Measurements from ENCODE around the gene ZNF787.
A peak's percentile ranks its signal among the peaks of the same experiment; 100 is the strongest.

Gene ZNF787

DNA sequence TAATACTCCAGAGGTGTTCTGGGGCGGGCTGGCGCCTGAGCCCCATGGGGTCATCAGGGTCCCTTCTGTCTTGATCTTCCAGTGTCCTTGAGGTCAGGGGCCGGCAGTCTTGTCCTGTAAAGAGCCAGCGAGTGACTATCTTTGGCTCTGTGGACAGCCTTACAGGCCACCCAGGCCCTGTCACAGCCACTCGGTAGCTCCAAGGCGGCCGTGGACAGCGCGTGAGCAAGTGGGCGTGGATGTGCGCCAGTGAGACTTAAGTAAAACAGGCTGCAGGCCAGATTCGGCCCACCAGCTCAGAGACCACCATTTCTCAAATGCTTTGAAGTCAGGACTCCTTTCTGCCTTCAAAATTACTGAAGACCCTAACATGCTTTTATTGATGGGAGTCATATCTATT lies 23.7 kb upstream of the ZNF787 start:
- DNase-seq (ENCODE audit: extremely low read depth in 1 of 2, low read depth in 1 of 2) = no peak

DNA sequence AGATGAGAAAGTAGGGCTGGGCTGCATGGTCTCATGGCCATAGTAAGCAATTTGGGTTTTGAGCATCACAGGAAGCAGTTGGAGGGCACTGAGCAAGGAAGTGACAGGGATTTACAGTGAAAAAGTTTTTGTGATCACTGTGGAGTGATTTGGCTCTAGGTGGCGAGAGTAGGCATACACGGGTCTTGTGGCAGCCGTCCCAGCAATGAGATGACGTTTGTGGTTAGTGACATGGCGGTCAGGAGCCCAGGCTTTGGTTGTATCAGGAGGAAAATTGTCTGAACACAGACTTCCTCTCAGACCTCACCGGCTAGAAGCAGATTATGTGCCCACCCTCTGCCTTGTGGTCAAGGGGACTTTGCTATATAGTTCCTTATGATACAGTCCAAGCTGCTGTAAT lies 23.3 kb upstream of the ZNF787 start:
- no peak for DNase-seq (ENCODE audit: extremely low read depth in 1 of 2, low read depth in 1 of 2)

DNA sequence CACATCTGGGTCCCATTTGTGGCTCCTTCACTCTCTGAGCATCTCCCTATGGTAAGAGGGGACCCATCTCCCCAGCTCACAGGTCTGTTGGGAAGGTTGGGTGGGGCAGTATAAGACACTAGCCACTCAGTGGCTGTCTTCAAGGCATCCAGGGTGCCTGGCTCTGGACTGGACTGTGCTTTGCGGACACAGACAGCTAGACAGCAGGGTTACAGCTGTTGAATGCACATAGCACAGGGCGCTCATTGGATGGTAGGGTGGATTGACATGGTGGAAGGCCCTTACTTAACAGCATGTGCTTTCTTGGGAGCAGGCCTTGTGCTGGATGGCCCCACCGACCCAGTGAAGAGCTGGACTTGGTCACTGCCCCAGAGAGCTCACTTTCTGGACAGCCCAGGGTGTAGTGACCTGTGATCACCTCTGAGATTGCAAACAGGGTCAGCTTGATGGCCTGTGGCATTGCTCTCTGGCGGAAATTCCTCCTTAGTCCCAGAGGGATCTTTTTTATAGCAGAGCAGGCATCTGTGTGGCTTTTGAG lies 21.9 kb upstream of the ZNF787 start:
- DNase-seq (ENCODE audit: extremely low read depth in 1 of 2, low read depth in 1 of 2) = no peak

DNA sequence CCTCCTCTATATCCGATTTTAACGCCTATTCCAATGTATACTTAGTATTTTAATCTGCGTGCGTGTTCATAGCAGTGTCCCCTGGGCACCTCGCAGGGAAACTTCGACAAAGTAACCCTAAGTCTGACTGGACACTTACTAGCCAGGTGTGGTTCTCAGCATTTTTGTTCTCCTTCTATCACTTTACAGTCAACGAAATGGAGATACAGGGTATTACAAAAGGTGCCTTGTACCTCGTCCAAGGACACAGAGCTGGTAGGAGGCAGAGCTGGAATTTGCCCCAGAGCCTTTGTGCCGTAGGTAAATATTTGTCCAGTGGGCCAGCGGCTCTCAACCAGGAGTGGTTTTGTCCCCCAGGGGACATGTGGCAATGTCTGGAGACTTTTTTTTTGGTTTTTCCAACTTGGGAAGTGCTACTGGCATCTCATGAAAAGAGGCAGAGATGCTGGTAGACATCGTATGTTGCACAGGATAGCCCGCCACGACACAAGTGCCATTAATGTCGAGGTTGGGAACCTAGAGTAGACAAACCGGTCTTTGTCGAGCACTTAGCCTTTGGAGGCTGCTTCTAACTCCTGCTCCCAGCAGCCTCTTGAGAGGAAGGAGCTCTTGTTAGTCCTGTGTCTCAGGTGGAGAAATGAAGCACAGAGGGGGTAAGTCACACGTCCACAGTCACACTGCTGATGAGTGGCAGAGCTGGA lies 21.1 kb upstream of the ZNF787 start:
- no peak for DNase-seq (ENCODE audit: extremely low read depth in 1 of 2, low read depth in 1 of 2)

DNA sequence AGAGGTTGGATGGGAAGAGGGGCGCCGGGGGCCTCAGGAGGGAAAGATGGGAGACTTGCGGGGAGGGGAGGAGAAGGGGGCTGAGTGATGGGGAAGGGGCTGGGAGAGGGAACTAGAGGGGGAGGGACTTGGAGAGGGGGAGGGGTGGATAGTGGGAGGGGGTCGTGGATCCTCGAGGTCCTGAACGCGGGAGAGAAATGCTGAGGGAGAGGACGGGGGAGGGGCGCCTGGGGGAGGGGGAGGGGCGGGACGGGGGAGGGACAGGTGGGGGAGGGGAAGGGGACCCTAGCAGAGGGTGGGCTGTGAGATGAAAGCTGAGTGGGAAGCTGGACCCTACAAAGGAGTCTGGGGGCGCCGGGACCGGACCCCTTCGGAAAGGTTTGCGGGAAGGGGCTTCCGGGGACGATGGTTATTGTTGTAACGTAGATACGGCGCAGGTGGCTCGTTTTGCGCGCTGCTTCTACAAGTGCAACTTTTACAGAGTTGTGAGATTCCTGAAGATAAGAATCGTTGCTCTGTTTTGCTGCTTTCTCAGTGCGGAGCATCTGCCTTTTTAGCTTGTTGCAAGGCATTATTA lies 20.4 kb upstream of the ZNF787 start:
- no peak for DNase-seq (ENCODE audit: extremely low read depth in 1 of 2, low read depth in 1 of 2)

DNA sequence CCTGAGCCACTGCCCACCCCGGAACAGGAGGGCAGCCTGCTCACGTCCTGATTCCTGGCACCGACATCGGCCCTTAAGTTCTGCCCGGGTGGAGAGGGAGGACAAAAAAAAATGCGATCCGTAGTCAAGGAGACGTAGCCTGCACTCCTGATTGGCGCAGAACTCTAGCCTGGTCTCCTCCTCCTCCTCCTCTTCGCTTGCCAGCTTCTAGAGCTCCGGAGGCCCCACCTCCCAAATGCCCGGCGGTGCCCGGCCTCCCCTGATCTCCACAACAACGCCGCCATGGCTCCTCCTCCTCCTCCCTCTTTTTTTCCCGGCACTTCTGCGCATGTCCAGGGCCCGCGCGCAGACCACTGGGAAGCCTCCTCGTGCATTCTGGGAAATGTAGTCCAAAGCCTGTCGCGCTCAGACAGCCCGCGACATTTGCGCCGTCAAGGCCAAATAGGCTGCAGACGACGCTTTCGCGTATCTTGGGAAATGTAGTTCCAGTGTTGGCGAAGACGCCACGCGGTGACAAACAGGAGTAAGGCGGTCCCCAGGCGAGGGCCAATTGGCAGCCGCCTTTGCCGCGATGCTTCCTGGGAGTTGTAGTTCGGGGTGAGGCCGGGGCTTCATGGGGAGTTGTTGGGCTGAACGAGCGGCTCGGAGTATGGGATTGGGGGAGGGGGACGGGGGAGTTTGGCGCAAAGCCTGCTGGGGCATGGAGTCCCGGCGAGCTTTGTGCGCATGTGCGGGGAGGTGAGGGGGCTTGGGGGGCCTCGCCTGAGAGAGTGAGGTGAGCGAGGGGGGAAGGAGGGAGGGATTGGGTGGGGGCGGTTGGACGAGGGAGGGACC lies 19.7 kb upstream of the ZNF787 start, which contains the start of gene ZNF444:
TSS of gene ZNF444 (plus strand) at position 705 of the 834 bp plus-strand sequence. CDS start 5,625 bp downstream, outside the sequence.
- DNase-seq (ENCODE audit: extremely low read depth in 1 of 2, low read depth in 1 of 2) = peak; percentile 93 to 99

DNA sequence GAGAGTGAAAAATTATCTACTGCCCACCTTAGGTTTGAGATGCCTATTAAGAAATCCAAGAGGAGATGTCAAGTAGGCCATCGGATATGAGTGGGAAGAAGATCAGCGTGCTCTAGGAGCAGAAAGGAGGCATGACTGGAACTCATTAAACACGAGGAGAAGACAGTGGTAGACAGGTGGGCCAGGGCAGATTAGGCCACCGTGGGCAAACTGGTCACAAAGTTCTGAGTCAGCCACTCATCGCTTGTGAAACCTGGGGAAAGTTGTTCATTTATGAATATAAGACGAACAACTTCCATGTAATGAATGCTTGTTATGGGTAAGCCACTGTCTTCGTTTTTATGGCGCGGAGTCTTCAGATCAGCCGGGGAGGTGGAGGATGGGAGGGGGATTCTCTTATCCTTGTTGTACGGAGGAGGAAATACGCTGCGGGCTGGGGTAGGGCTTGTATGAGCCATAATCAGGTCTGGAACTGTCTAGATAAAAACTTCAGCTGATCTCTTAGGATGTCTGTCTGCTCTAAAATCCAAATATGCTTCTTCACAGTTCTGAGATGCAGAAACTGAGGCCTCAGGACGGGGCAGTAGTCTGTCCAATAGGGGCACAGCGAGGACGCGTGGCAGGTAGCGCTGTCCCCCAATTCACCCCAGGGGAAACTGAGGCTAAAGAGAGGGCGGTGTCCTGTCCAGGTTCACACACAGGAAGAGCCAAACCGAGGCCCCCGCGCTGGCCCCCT lies 18.9 kb upstream of the ZNF787 start:
- DNase-seq (ENCODE audit: extremely low read depth in 1 of 2, low read depth in 1 of 2) = no peak

DNA sequence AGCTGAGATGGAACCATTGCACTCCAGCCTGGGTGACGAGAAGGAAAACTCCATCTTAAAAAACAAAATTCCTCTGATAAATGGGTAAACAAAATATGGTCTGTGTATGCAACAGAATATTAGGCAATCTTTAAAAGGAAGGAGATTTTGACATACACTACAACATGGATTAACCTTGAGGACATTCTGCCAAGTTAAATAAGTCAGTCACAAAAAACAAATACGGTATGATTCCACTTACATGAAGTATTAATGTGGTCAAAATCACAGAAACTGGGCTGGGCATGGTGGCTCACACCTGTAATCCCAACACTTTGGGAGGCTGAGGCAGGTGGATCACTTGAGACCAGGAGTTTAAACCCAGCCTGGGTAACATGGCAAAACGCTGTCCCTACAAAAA lies 17.0 kb upstream of the ZNF787 start:
- no peak for DNase-seq (ENCODE audit: extremely low read depth in 1 of 2, low read depth in 1 of 2)

DNA sequence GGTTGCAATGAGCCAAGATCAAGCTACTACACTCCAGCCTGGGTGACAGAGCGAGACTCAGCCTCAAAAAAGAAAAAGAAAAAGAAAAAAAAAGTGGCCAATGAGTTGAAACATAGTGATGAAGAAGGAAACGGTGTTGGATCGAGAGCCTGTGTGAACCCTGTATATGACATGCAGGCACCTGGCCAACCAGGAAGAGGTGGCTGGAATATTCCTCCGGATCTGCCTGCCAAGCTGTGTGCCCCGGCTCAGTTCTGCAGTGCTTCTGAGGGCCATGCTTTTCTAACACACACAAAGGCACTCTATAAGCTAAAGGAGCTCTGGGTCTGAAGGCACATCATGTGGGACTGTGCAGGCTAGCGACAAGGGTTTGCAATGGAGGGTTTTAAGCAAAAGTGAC lies 16.3 kb upstream of the ZNF787 start:
- DNase-seq (ENCODE audit: extremely low read depth in 1 of 2, low read depth in 1 of 2) = no peak

DNA sequence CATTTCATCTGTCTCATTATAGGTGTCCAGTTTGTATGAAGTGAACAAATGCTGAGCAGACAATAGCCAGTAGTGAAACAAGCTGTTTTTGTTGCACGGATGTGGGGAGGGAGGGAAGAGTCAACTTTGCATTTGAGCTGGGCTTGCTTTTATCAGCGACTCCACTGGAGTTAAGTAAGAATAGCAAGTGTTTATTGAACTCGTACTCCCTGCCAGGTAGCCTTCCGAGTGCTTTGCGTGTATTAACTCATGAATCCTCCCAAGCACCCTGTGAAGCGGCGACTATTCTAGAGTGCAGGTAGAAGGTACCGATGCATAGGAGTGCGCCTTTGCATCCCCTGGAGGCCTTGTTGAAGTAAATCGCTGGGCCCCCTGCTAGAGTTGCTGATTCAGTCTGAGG lies 15.3 kb upstream of the ZNF787 start:
- no peak for DNase-seq (ENCODE audit: extremely low read depth in 1 of 2, low read depth in 1 of 2)

DNA sequence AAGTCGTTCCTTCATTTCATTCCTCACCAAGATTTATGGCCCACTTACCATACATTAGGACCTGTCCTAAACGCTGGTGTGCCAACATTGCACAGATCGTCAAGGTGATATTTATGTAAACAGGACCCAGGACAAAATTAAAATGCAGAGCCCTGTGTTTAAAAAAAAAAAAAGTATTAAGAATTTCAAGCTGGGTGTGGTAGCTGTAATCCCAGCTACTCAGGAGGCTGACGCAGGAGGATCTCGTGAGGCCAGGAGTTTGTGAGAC lies 13.5 kb upstream of the ZNF787 start:
- no peak for DNase-seq (ENCODE audit: extremely low read depth in 1 of 2, low read depth in 1 of 2)

DNA sequence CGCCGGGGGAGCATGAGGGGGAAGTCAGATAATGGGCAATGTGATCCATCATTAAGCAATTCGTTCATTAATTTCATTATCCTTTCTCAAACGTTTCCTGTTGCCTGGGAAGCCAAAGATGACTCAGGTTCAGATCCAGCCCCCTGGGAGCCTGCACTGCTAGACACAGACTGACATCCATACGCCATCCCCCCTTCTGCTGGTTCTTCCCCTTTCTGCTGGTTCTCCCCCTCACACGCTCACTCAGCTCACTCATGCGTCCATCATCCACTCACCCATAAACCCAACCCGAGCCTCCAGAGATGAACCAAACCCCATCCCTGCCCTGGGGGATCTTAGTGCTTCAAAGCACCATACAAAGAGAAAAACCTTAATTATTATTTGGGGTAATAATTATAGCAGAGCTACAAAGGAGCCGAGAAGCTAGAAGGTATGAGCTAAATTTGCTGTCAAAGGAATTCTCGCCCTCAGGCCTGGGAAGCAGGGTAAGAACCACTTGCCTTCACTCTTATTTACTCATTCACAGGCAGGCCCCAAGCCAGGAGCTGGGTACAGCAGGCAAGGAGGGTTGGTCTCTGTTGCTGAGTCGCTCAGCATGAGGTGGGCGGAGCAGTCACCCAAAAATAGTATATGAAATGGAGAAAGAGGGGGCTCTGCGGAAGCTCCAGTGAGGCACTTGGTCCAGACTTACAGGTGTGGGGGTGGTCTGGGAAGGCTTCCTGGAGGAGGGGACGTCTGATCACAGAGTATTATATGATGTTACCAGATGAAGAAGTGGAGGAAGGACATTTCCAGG lies 13.0 kb upstream of the ZNF787 start:
- no peak for DNase-seq (ENCODE audit: extremely low read depth in 1 of 2, low read depth in 1 of 2)

DNA sequence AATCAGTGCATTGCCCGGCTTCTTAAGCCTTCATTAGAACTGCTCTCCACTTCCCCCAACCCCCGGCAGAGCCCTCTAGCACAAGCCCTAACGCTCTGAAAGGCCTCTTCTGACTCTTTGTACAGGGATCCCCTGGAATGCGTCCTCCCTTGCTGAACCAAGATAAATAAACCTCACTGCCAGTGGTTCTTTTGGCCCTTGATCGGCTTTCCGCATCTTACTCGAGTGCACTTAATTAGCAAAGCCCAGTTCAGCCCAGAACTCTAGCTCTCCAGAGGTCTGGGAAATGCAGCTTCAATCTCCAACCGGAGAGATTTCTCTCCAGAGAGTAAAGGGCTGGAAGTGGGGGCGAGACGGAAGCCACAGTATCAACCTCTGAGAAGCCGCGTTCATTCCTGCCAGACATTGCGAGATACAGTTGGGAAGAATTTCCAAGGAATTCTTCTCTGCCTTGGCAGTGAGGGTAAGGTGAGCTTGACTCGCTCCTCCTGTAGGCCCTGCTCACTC lies 11.3 kb upstream of the ZNF787 start:
- DNase-seq (ENCODE audit: extremely low read depth in 1 of 2, low read depth in 1 of 2) = no peak

DNA sequence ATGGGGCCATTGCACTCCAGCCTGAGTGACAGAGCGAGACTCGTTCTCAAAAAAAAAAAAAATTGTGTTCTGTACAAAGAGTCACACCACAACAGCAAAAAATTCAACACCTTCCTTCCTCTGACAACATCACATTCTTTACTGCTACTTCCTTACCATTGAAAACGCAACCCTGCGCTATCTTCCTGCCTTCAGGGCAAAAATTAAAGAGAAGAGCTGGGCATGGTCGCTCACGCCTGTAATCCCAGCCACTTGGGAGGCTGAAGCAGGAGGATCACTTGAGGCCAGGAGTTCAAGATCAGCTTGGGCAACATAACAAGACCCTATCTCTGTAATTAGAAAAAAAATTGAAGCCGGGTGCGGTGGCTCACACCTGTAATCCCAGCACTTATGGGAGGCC lies 10.6 kb upstream of the ZNF787 start:
- DNase-seq (ENCODE audit: extremely low read depth in 1 of 2, low read depth in 1 of 2) = no peak

DNA sequence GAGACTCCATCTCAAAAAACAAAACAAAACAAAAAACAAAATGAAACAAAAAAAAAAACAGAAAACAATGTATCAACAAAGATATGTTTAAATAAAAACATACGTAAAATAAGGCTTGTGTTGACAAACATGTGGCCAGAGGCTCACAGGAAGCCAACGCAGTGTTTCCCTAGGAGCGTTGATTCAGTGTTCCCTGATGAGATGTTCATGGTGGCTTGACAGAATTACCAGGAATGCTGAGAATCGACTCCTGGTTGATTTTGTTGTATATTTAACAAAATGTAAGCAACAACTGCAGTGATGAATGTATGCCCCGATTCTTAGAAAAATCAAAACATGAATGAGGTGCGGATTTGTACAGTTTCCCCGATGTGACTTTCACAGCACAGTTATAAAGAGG lies 8.9 kb upstream of the ZNF787 start:
- DNase-seq (ENCODE audit: extremely low read depth in 1 of 2, low read depth in 1 of 2) = no peak

DNA sequence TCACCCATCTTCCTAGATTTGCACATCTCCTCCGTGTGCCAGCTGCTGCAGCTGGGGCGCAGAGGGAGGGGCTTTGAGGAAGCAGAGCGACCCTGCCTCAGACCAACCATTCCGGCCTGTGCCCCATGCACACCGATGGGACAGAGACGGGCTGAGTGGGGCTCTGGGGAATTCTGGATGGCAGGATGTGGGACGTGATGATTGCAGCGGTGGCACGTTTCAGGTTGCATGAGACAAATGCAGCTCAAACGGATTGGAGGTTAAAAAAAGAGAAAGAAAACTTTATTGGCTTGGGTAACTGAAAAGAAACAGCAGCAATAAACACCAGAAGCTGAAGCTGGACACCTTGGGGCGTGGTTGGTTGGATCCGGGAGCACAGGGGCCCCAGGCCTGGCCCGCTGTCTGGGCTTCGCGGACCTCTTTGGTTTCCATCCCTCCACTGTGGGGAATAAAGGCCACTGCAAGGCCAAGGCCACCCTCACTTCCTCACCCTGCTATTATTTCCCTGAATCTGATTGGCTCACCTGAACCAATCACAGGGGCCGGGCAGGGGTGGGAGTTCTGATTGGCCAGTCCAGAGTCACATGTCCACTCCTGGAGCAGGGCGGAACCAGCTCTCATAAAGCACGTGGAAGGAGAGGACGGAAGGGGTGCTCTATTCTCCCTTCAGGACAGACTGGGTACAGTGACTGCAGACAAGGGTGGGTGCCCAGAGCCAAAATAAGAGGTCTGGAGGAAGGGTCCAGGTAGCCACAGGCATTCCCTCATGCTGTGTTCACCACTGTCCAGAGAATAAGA lies 6.1 kb upstream of the ZNF787 start:
- no peak for DNase-seq (ENCODE audit: extremely low read depth in 1 of 2, low read depth in 1 of 2)

DNA sequence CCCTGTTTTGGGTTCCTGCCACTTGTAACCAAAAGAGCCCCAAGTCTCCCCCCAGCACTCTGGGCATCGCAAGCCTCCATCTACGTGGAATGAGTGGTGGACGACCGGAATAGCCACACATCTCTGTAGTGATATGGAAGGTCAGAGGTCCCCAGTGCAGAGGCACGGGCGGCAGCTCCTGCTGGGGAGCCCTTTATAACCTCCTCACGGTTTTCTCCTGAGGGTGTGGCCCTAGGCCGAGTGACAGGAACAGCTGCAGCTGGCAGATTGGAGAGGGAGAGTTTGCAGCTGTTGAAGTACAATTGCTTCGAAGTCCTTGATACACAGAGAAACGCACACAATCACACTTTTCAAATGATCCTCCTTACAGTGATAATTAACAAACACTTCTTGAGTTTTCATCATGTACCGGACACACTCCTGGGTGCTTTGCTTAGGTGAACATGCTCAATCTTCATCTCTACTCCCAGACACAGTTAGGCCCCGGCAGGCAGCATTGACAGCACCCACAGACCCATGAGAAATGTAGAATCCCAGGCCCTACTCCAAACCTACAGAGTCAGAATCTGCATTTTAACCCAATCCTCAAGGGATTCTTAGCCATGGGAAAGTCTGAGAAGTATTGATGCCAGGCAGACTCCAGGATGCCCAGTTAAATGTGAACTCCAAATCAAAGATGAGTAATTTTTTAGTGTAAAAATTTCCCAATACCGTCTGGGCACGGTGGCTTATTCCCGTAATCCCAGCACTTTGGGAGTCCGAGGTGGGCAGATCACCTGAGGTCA lies 4.9 kb upstream of the ZNF787 start:
- no peak for DNase-seq (ENCODE audit: extremely low read depth in 1 of 2, low read depth in 1 of 2)

DNA sequence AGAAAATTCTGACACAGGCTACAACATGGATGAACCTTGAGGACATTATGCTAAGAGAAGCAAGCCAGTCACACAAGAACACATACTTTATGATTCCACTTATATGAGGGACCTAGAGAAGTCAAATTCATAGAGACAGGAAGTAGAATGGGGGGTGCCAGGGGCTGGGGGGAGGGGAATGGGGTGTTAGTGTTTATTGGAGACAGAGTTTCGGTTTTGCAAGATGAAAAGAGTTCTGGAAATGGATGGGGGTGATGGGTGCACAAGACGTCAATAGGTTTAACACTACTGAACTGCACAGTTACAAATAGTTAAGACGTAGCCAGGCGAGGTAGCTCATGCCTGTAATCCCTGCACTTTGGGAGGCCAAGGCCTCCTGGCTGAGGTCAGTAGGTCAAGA lies 3.5 kb upstream of the ZNF787 start:
- DNase-seq (ENCODE audit: extremely low read depth in 1 of 2, low read depth in 1 of 2) = no peak
